Astrocyte (in vitro differentiated cells and primary cell): ENCODE measurements around the gene GFRA1. TPM values are rescaled to one million over a fixed set of nuclear protein-coding genes. Genes with fewer than 3 reads are reported as not detected.
"Not testable (repeated sequence)": the region's sequence is repeated elsewhere in the genome, so short reads cannot be mapped to it uniquely, and the experiment has no call there.

Experiments used
- DNase-seq: peaks from one replicate; pipeline ENCODE4 v3.0.0-alpha.2; 2010; ENCODE audit warnings: low read depth
- FAIRE-seq: peaks from 2 replicates; lab custom pipeline; 2011; peaks lifted over from hg19 to GRCh38; lab: Jason Lieb, UNC
- H2AFZ ChIP-seq: 2 replicates; pipeline ENCODE4 v1.6.0; 2012; ENCODE audit warnings: low read depth, low read length, inconsistent platforms
- H3K27ac ChIP-seq: 2 replicates; pipeline ENCODE4 v1.5.1; 2011; ENCODE audit warnings: low read depth, low read length, inconsistent platforms
- H3K27me3 ChIP-seq: 2 replicates; pipeline ENCODE4 v1.6.0; 2011; ENCODE audit warnings: low read length, inconsistent platforms; ENCODE audit not compliant: insufficient read depth
- H3K36me3 ChIP-seq: 2 replicates; pipeline ENCODE4 v1.5.1; 2011; ENCODE audit warnings: low read length, inconsistent platforms; ENCODE audit not compliant: insufficient read depth
- H3K4me1 ChIP-seq: 2 replicates; pipeline ENCODE4 v1.5.1; 2011; ENCODE audit warnings: low read length, inconsistent platforms; ENCODE audit not compliant: insufficient read depth
- H3K4me2 ChIP-seq: 2 replicates; pipeline ENCODE4 v1.6.0; 2012; ENCODE audit warnings: low read length, inconsistent platforms
- H3K4me3 ChIP-seq: 2 replicates; pipeline ENCODE4 v1.5.1; 2011; ENCODE audit warnings: low read depth, mild to moderate bottlenecking, low read length, inconsistent platforms; ENCODE audit not compliant: insufficient read depth
- H3K79me2 ChIP-seq: 2 replicates; pipeline ENCODE4 v1.6.0; 2012; ENCODE audit warnings: mild to moderate bottlenecking, low read length, inconsistent platforms; ENCODE audit not compliant: insufficient read depth
- H3K9ac ChIP-seq: 2 replicates; pipeline ENCODE4 v1.6.0; 2012; ENCODE audit warnings: mild to moderate bottlenecking, low read length, inconsistent platforms
- H3K9me3 ChIP-seq: 2 replicates; pipeline ENCODE4 v1.5.1; 2012; ENCODE audit warnings: low read depth, mild to moderate bottlenecking, low read length, inconsistent platforms; ENCODE audit not compliant: insufficient read depth
- H4K20me1 ChIP-seq: 2 replicates; pipeline ENCODE4 v1.6.0; 2012; ENCODE audit warnings: low read length, inconsistent platforms; ENCODE audit not compliant: insufficient read depth
- H3K27ac Mint-ChIP-seq: one replicate; pipeline ENCODE4 v1.8.0; 2021; ENCODE audit warnings: mild to moderate bottlenecking, mixed read lengths; ENCODE audit not compliant: unreplicated experiment
- H3K27me3 Mint-ChIP-seq: one replicate; pipeline ENCODE4 v1.8.0; 2021; ENCODE audit warnings: low read depth, mixed read lengths; ENCODE audit not compliant: unreplicated experiment
- H3K36me3 Mint-ChIP-seq: one replicate; pipeline ENCODE4 v1.8.0; 2021; ENCODE audit warnings: low read depth, mixed read lengths; ENCODE audit not compliant: unreplicated experiment
- H3K4me1 Mint-ChIP-seq: one replicate; pipeline ENCODE4 v1.8.0; 2021; ENCODE audit warnings: low read depth, mixed read lengths; ENCODE audit not compliant: unreplicated experiment
- H3K4me3 Mint-ChIP-seq: one replicate; pipeline ENCODE4 v1.8.0; 2021; ENCODE audit warnings: mild to moderate bottlenecking, moderate library complexity, mixed read lengths; ENCODE audit not compliant: unreplicated experiment
- H3K9me3 Mint-ChIP-seq: one replicate; pipeline ENCODE4 v1.8.0; 2021; ENCODE audit warnings: mild to moderate bottlenecking, mixed read lengths; ENCODE audit not compliant: unreplicated experiment
- EZH2 ChIP-seq: IDR thresholded peaks from 2 replicates; pipeline ENCODE4 v1.6.1; 2012; ENCODE audit warnings: mild to moderate bottlenecking, low read length, inconsistent platforms; ENCODE audit not compliant: insufficient read depth
- total RNA-seq: library from RNA; stranded (reverse); gene quantifications from 2 replicates; pipeline ENCODE4 v1.2.1, GENCODE V29; 2021
- TF ChIP-seq, protein P1 (sequence below): IDR thresholded peaks from 2 replicates; pipeline ENCODE4 v1.5.1; 2011; ENCODE audit warnings: low read depth, mild to moderate bottlenecking, inconsistent platforms, low read length, moderate library complexity; ENCODE audit not compliant: insufficient read depth

GFRA1 gene
- total RNA-seq, 1 donor from 2014 or later, result 24.2 TPM

DNA sequence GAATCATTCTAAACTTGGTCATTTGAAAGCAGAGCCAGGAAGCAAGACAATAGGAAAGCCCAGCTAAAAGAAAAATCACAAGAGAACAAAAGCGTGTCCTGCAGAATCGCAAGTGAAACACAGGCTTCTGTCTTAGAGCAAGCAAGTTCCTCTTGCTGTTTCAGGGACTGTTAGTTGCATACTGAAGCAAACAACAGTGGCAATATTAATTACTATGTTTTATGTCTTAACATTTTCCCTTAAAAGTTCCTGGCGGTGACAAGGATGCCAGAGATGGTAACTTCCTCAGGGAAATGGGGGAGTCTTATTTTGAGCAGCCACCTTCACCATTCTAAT lies 217.1 kb downstream of the GFRA1 start:
- H3K27ac Mint-ChIP-seq, result no peak overlapping the region
- Histone ChIP-seq H3K36me3 (no peaks in the 10 kb centered on the region), H2AFZ (no peak overlapping the region), H3K27ac (no peak overlapping the region), H3K9me3 (no peaks in the 10 kb centered on the region), H3K4me2 (no peak overlapping the region), H3K4me3 (no peak overlapping the region), H4K20me1 (no peaks in the 10 kb centered on the region), H3K9ac (no peak overlapping the region), H3K4me1 (no peaks in the 10 kb centered on the region), H3K79me2 (no peaks in the 10 kb centered on the region), H3K27me3 (no peaks in the 10 kb centered on the region)
- H3K36me3 Mint-ChIP-seq, result no peaks in the 10 kb centered on the region
- no peaks in the 10 kb centered on the region for H3K9me3 Mint-ChIP-seq
- FAIRE-seq (no peak), DNase-seq (no peak)
- no peak overlapping the region for H3K4me3 Mint-ChIP-seq
- H3K4me1 Mint-ChIP-seq, result peaks cover 4% of the 10 kb centered on the region
- peaks cover 17% of the 10 kb centered on the region for H3K27me3 Mint-ChIP-seq
- TF ChIP-seq, protein P1, sequence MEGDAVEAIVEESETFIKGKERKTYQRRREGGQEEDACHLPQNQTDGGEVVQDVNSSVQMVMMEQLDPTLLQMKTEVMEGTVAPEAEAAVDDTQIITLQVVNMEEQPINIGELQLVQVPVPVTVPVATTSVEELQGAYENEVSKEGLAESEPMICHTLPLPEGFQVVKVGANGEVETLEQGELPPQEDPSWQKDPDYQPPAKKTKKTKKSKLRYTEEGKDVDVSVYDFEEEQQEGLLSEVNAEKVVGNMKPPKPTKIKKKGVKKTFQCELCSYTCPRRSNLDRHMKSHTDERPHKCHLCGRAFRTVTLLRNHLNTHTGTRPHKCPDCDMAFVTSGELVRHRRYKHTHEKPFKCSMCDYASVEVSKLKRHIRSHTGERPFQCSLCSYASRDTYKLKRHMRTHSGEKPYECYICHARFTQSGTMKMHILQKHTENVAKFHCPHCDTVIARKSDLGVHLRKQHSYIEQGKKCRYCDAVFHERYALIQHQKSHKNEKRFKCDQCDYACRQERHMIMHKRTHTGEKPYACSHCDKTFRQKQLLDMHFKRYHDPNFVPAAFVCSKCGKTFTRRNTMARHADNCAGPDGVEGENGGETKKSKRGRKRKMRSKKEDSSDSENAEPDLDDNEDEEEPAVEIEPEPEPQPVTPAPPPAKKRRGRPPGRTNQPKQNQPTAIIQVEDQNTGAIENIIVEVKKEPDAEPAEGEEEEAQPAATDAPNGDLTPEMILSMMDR, result no peak
- no peak for TF ChIP-seq EZH2

DNA sequence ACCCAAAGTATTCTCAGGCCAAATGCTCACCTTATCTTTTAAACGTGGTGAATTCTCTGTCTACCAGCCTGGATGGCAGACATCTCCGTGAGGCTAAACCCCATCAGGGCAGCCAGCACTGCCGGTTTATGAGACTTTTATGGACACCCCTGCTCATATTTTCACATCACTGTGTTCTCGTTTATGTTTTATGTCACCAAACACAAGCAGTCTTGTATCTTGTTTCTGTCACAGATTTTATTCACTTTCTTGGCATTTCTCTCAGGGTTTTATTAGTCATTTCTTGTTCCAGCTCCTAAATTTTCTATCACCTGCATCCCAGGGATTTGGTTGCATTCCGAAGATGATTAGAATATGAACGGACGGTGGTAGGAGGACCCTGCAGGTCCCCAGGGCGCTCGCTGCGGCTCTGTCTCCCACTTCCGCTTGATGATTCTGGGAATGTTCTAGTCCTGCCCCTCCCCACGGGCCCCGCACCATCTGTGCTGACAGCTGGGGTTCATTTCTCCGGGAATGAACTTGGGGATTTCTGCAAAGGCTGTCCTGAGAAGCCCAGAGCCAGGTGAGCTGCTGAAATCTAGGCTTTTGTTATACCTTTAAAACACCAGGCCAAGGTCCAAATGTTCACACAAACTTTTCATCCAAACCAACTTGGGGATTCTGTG lies 217.6 kb downstream of the GFRA1 start:
- no peaks in the 10 kb centered on the region for H4K20me1 ChIP-seq
- Mint-ChIP-seq H3K27me3 (peaks cover 21% of the 10 kb centered on the region), H3K36me3 (no peaks in the 10 kb centered on the region), H3K4me3 (no peak overlapping the region), H3K27ac (no peak overlapping the region), H3K9me3 (no peaks in the 10 kb centered on the region), H3K4me1 (peaks cover 4% of the 10 kb centered on the region)
- no peak overlapping the region for H3K9ac ChIP-seq
- no peak overlapping the region for H3K4me2 ChIP-seq
- H3K4me1 ChIP-seq, result no peaks in the 10 kb centered on the region
- no peak for FAIRE-seq
- no peak overlapping the region for H2AFZ ChIP-seq
- H3K27me3 ChIP-seq, result no peaks in the 10 kb centered on the region
- TF ChIP-seq, protein P1, result no peak
- no peak for TF ChIP-seq EZH2
- H3K9me3 ChIP-seq, result no peaks in the 10 kb centered on the region
- no peaks in the 10 kb centered on the region for H3K79me2 ChIP-seq
- no peak for DNase-seq
- H3K36me3 ChIP-seq, result no peaks in the 10 kb centered on the region
- H3K27ac ChIP-seq, result no peak overlapping the region
- no peak overlapping the region for H3K4me3 ChIP-seq

DNA sequence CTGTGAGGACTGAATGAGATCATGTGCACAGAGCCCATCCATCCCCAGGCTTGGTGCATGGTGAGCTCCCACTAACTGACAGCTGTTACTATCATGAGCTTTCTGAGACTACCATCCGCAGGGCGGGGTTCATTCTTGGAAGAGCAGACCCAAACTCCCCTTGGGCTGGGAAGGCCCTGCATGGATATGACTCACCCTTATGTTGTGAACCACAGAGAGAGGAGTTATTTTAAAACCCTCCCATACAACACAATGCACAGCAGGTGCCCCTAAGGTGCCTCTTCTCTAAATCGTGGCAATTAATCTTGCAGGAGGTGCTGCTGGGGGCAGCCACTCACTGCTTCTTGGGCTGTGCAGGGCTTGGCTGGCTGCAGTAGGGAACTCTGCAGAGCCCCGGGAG lies 219.1 kb downstream of the GFRA1 start:
- no peak overlapping the region for H3K27ac ChIP-seq
- FAIRE-seq (no peak), DNase-seq (no peak)
- H3K4me3 ChIP-seq, result no peak overlapping the region
- no peaks in the 10 kb centered on the region for H3K4me1 ChIP-seq
- H3K79me2 ChIP-seq, result no peaks in the 10 kb centered on the region
- H3K9ac ChIP-seq, result no peak overlapping the region
- Mint-ChIP-seq H3K4me1 (peaks cover 4% of the 10 kb centered on the region), H3K4me3 (no peak overlapping the region), H3K27me3 (peaks cover 26% of the 10 kb centered on the region), H3K36me3 (no peaks in the 10 kb centered on the region), H3K9me3 (peaks cover 2% of the 10 kb centered on the region), H3K27ac (no peak overlapping the region)
- TF ChIP-seq EZH2, result no peak
- TF ChIP-seq, protein P1, result no peak
- H3K4me2 ChIP-seq, result no peak overlapping the region
- H3K9me3 ChIP-seq, result no peaks in the 10 kb centered on the region
- H2AFZ ChIP-seq, result no peak overlapping the region
- no peaks in the 10 kb centered on the region for H3K27me3 ChIP-seq
- H4K20me1 ChIP-seq, result no peaks in the 10 kb centered on the region
- no peaks in the 10 kb centered on the region for H3K36me3 ChIP-seq

DNA sequence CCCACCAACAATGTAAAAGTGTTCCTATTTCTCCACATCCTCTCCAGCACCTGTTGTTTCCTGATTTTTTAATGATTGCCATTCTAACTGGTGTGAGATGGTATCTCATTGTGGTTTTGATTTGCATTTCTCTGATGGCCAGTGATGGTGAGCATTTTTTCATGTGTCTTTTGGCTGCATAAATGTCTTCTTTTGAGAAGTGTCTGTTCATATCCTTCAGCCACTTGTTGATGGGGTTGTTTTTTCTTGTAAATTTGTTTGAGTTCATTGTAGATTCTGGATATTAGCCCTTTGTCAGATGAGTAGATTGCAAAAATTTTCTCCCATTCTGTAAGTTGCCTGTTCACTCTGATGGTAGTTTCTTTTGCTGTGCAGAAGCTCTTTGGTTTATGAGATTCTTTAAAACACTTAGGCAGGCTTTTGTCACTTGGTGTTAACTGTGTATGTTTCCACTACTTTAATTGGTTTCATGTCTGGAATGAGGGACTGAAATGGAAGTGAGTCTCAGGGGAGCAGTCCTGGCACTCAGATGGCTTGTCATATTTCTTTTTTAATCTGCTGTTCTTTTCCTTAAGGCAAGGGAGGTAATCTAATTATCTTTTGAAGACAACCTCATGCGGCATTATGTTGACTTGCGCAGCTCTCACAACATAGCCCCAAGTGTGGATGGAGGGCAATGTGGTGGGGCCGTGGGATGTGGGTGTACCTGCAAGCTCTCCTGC lies 219.8 kb downstream of the GFRA1 start:
- not testable (repeated sequence) for H3K9ac ChIP-seq, H2AFZ ChIP-seq, H3K4me1 ChIP-seq, H4K20me1 ChIP-seq, H3K36me3 Mint-ChIP-seq, H3K9me3 Mint-ChIP-seq, H3K27ac Mint-ChIP-seq, FAIRE-seq, H3K4me2 ChIP-seq, H3K79me2 ChIP-seq, H3K27me3 ChIP-seq, DNase-seq, H3K27ac ChIP-seq, H3K9me3 ChIP-seq, H3K4me3 Mint-ChIP-seq, H3K4me3 ChIP-seq, H3K4me1 Mint-ChIP-seq, H3K36me3 ChIP-seq
- H3K27me3 Mint-ChIP-seq, result peaks cover 25% of the 10 kb centered on the region
